GM18526 (cell line): ENCODE results near the gene PLCXD3.

Source experiments
- POLR2A ChIP-seq: IDR thresholded peaks from 3 replicates; pipeline ENCODE4 v1.6.1; 2011; ENCODE audit not compliant: insufficient read length; ENCODE audit errors: extremely low read depth

Gene PLCXD3

GRCh38 chr5:41286696-41287095 lies 223.7 kb downstream of the PLCXD3 start:
- TF ChIP-seq POLR2A, result no peak

GRCh38 chr5:41286165-41286564 lies 224.2 kb downstream of the PLCXD3 start:
- TF ChIP-seq POLR2A, result no peak

- TF ChIP-seq POLR2A, result no peak
Measured at GRCh38 chr5:41284938-41285337, 225.5 kb downstream of the PLCXD3 start.

GRCh38 chr5:41281215-41281810 lies 229.1 kb downstream of the PLCXD3 start:
- TF ChIP-seq POLR2A, result no peak

GRCh38 chr5:41279040-41279439 lies 231.4 kb downstream of the PLCXD3 start:
- no peak for TF ChIP-seq POLR2A

- no peak for TF ChIP-seq POLR2A
Measured at GRCh38 chr5:41277476-41278245, 232.7 kb downstream of the PLCXD3 start.

GRCh38 chr5:41275813-41276512 lies 234.4 kb downstream of the PLCXD3 start:
- TF ChIP-seq POLR2A, result no peak

- TF ChIP-seq POLR2A, result no peak
Measured at GRCh38 chr5:41270423-41271251, 239.8 kb downstream of the PLCXD3 start.

GRCh38 chr5:41268894-41269293 lies 241.5 kb downstream of the PLCXD3 start:
- TF ChIP-seq POLR2A, result no peak

GRCh38 chr5:41266377-41266776 lies 244.0 kb downstream of the PLCXD3 start:
- TF ChIP-seq POLR2A, result no peak

- TF ChIP-seq POLR2A, result no peak
Measured at GRCh38 chr5:41264019-41264418, 246.4 kb downstream of the PLCXD3 start.

- no peak for TF ChIP-seq POLR2A
Measured at GRCh38 chr5:41263335-41263734, 247.1 kb downstream of the PLCXD3 start.
